Stimulated activated naive B cell treated with anti-CD40 and anti-IgM and Interleukin-4, amounts not matched to agents 10 μg/mL and 1 μg/mL and 100 μg/mL, for 72 hours (primary cell): ENCODE data around the gene GCN1.
A peak's percentile ranks its signal among the peaks of the same experiment; 100 is the strongest.

Experiments
- ATAC-seq, 2 donors: fragments of 150-1000 bp; cut with Tn5 transposase; replicated peaks; 2 replicates each; pipeline ENCODE4 v1.10.0; 2021; ENCODE audit warnings: moderate library complexity in 1 of 2
- DNase-seq: peaks from one replicate; pipeline ENCODE4 v3.0.0; 2021
- H3K27ac Mint-ChIP-seq: one replicate; pipeline ENCODE4 v1.8.0; 2022; ENCODE audit warnings: mild to moderate bottlenecking, mixed read lengths
- H3K27me3 Mint-ChIP-seq, 2 donors: one replicate each; pipeline ENCODE4 v1.8.0; 2022; ENCODE audit warnings: mixed read lengths in 2 of 2
- H3K36me3 Mint-ChIP-seq, 2 donors: one replicate each; pipeline ENCODE4 v1.8.0; 2022; ENCODE audit warnings: mixed read lengths in 2 of 2, mild to moderate bottlenecking in 1 of 2
- H3K4me1 Mint-ChIP-seq, 2 donors: one replicate each; pipeline ENCODE4 v1.8.0; 2022; ENCODE audit warnings: mixed read lengths in 2 of 2, mild to moderate bottlenecking in 1 of 2
- H3K4me3 Mint-ChIP-seq, 2 donors: one replicate each; pipeline ENCODE4 v1.8.0; 2022; ENCODE audit warnings: mild to moderate bottlenecking in 2 of 2, mixed read lengths in 2 of 2, moderate library complexity in 1 of 2
- H3K9me3 Mint-ChIP-seq, 2 donors: one replicate each; pipeline ENCODE4 v1.8.0; 2022; ENCODE audit warnings: mixed read lengths in 2 of 2, mild to moderate bottlenecking in 1 of 2

Gene GCN1

DNA sequence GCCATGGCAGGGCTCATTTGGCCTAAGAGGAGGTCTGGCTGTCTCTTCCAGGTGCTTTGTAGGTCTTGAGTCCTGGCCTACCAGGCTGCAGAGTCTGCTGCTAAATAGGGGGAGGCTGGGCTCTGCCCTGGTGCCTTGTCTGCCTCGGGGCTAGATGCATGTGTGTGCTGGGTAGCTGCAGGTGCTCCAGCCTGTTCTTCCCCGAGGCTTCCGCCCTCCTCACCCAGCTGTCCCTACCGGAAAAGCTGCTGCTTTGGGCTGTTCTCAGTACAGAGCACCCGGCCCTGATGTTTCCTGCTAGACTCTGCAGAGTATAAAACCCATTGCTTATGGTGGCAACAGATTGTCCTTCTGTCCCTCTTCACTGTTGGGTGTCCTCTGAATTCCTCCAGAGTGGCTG, 115.6 kb downstream of the GCN1 start:
- H3K4me3 Mint-ChIP-seq = no peak overlapping the region
- H3K27me3 Mint-ChIP-seq = no peaks in the 10 kb centered on the region
- peaks cover 45 to 55% of the 10 kb centered on the region in 2 donors for H3K36me3 Mint-ChIP-seq
- no peak overlapping the region for H3K27ac Mint-ChIP-seq
- no peaks in the 10 kb centered on the region for H3K9me3 Mint-ChIP-seq
- peaks cover 14 to 16% of the 10 kb centered on the region in 2 donors for H3K4me1 Mint-ChIP-seq
- ATAC-seq = peak in 1 of 2 donors; percentile 52
- DNase-seq = no peak

DNA sequence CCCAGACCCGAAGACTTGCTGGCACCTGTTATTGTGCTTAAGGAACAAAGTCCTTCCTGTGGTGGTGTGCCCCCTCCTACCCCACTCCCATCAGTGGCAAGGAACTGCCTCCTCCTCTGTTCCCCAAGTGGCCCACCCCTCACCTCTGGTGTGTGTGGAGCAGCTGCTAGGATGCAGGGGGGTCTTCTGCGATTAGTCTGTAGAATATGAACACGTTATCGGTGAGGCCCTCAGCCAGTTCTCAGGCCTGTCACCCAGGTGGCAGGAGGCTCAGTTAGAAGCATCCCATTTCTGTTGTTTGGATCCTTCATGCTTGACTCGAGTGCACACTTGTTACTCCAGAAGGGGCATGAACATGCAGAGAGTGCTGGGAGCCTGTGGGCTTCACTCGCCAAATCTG, 117.3 kb downstream of the GCN1 start:
- H3K9me3 Mint-ChIP-seq = no peaks in the 10 kb centered on the region
- peaks cover 56 to 59% of the 10 kb centered on the region in 2 donors for H3K36me3 Mint-ChIP-seq
- H3K27ac Mint-ChIP-seq = no peak overlapping the region
- DNase-seq (no peak), ATAC-seq (no peak)
- H3K4me3 Mint-ChIP-seq = no peak overlapping the region
- no peaks in the 10 kb centered on the region for H3K27me3 Mint-ChIP-seq
- peaks cover 14 to 16% of the 10 kb centered on the region in 2 donors for H3K4me1 Mint-ChIP-seq
